Esophagus (tissue), 2 donors: ENCODE results near the gene SPOCD1. TPM values are rescaled to one million over a fixed set of nuclear protein-coding genes. Genes with fewer than 3 reads are reported as not detected.

ENCODE experiments used
- H3K27ac ChIP-seq, 2 donors: one replicate each; pipeline ENCODE4 v1.5.1; 2013; ENCODE audit warnings: low read depth in 2 of 2, mild to moderate bottlenecking in 2 of 2, inconsistent platforms in 1 of 2, low read length in 1 of 2, moderate library complexity in 1 of 2
- H3K27me3 ChIP-seq, 2 donors: one replicate each; pipeline ENCODE4 v1.6.1; 2013; ENCODE audit warnings: low read length in 2 of 2, control low read depth in 1 of 2, mild to moderate bottlenecking in 1 of 2; ENCODE audit not compliant: insufficient read depth in 2 of 2, control insufficient read depth in 1 of 2
- H3K36me3 ChIP-seq, 2 donors: one replicate each; pipeline ENCODE4 v1.6.1; 2013; ENCODE audit warnings: low read length in 1 of 2; ENCODE audit not compliant: control insufficient read depth in 2 of 2, insufficient read depth in 2 of 2
- H3K4me1 ChIP-seq, 2 donors: one replicate each; pipeline ENCODE4 v1.6.1; 2013; ENCODE audit warnings: low read length in 1 of 2; ENCODE audit not compliant: control insufficient read depth in 2 of 2, insufficient read depth in 2 of 2
- H3K4me3 ChIP-seq, 2 donors: one replicate each; pipeline ENCODE4 v1.5.1; 2013; ENCODE audit warnings: low read length in 2 of 2, mild to moderate bottlenecking in 2 of 2, low read depth in 1 of 2, moderate library complexity in 1 of 2
- H3K9me3 ChIP-seq, 2 donors: one replicate each; pipeline ENCODE4 v1.6.1; 2013; ENCODE audit warnings: mild to moderate bottlenecking in 2 of 2, low read depth in 1 of 2, low read length in 1 of 2, moderate library complexity in 1 of 2; ENCODE audit not compliant: control insufficient read depth in 2 of 2, insufficient read depth in 1 of 2
- WGBS, 2 donors: extraction: QIAGEN DNeasy Blood & Tissue Kit; methylation state at CpG; one replicate each; pipeline ENCODE4 v1.1.7; 2013; 5-methylcytosine and 5-hydroxymethylcytosine counted together
- polyA plus RNA-seq, 2 donors: library from polyadenylated mRNA; stranded (reverse); fragments of 200-250 nt; gene quantifications; one replicate each; pipeline ENCODE4 v1.2.3, GENCODE V29; 2013
- donor health status: healthy with polysubstance abuse.
- donor health status: Bipolar disorder and iron deficiency.

SPOCD1 gene
- polyA plus RNA-seq, 2 donors, result 0.08 to 0.13 TPM

DNA sequence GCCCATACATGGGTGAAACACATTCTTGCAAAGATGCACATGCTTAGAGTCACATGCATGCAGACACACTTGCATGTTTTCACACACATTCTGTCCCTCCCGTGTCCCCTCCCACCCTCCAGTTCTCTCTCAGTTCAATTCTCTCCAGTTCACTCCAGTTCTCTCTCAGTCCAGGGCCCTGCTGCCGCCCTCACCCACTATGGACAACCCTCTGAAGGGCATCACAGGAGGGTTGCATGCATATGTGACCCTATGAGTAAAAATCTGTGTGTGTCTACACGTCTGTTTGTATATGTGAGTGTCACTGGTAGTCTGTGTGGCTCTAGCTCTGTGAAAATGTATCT is 29.9 kb downstream of the SPOCD1 start:
- H3K4me1 ChIP-seq, result peaks cover 0 to 2% of the 10 kb centered on the region in 2 donors
- no peaks in the 10 kb centered on the region for H3K36me3 ChIP-seq
- WGBS, 2 donors, result 74 to 84% methylated on average over 3 of the region's 3 CpGs
- H3K9me3 ChIP-seq, result no peaks in the 10 kb centered on the region
- no peak overlapping the region for H3K27ac ChIP-seq
- H3K27me3 ChIP-seq, result no peaks in the 10 kb centered on the region
- H3K4me3 ChIP-seq, result no peak overlapping the region

DNA sequence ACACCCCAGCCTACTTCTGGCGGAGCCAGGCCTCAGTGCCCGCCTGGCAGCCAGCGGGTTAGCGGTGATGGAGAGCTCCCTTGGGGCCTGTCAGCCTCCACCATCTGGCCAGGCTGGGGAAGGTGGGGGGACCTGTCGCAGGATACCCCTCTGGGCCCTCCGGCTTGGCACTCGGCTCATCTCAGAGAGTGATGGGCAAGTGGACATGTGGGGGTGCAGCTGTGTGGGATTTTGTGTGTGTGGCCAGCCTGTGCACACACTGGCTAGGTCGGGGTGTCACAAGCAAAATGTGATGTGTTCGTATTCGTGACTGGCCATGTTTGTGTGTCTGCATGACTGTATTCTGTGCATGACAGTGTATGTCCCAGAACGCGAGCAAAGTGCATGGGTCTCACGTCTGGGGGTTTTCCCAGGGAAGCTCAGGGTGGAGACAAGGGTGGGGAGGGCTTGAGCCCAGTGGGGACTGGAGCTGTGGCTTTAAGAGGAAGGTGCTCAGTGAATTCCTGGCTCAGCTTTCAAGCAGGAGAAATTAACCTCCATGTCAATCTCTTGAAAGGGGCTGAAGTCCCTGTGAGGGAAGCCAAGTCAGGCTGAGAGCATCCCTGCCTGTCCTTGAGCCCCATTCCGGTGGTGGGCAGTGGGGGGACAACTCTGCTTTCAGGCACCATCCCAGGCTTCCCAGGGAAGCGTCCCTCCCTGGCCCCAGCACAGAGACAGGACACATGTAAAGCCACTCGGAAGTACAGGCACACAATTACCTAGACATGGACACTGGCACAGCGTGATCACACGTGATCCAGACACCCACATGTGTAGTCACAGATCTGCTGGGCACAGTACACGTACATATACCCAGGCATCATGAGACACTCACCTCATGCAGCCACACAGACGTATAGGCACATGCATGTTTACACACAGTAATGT is 30.5 kb downstream of the SPOCD1 start:
- H3K27me3 ChIP-seq, result no peaks in the 10 kb centered on the region
- no peak overlapping the region for H3K4me3 ChIP-seq
- no peaks in the 10 kb centered on the region for H3K9me3 ChIP-seq
- no peak overlapping the region for H3K27ac ChIP-seq
- H3K36me3 ChIP-seq, result no peaks in the 10 kb centered on the region
- peaks cover 0 to 2% of the 10 kb centered on the region in 2 donors for H3K4me1 ChIP-seq
- WGBS, 2 donors, result 73 to 77% methylated on average over 20 of the region's 20 CpGs

DNA sequence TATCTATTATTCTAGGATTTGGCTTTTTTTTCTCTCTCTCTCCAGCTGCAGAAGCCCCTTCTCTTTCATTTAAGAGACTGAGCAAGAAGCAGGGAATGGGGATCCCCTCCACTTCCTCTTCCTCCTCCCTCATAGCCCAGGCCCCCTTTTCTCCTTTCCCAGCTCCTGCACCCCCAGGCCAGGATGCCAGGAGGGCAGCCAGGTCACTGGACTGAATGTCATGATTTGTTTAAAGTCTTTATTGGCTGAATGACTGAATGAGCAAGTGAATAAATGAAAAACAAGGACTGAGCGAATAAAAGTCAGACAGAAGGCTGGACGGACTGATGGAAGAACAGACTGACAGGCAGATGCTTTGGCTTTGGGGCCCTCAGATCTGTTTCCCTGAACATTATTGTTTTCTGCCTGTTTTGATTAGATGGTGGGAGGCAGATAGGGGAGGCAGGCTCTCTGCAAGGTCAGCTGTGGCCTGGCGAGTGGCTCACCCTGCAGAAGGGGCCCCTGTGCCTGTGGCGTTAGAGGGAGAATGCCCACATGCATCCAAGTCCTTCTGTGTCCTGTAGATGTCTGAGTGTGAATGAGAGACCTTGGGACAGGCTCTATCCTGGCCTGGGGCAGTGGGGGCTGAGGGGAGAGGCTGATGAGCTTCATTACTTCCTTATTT is 31.3 kb downstream of the SPOCD1 start:
- peaks cover 0 to 2% of the 10 kb centered on the region in 2 donors for H3K4me1 ChIP-seq
- 86 to 89% methylated on average over 4 of the region's 4 CpGs for WGBS, 2 donors
- no peak overlapping the region for H3K27ac ChIP-seq
- H3K9me3 ChIP-seq, result no peaks in the 10 kb centered on the region
- no peaks in the 10 kb centered on the region for H3K27me3 ChIP-seq
- no peaks in the 10 kb centered on the region for H3K36me3 ChIP-seq
- no peak overlapping the region for H3K4me3 ChIP-seq

DNA sequence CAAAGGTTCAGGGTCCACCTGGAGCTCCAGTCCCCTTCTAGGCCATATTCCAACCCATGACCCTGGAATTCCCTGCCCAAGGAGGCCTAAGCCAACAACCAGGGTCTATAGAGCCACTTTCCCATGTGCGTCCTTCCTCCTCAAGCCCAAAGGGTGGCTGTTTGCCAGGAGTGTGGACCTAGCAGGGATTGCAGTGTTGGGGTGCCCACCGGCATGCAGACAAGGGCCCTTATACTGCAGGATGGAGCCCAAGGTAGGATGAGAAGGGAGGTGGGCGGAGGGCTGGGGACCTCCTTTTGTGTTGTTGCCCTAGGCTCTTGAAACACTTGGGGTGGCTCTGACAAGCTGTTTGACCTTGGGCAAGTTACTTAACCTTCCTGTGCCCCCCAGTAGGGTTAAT is 32.0 kb downstream of the SPOCD1 start:
- H3K4me1 ChIP-seq, result no peaks in the 10 kb centered on the region
- WGBS, 2 donors, result 95 to 96% methylated on average over 3 of the region's 3 CpGs
- H3K4me3 ChIP-seq, result no peak overlapping the region
- no peaks in the 10 kb centered on the region for H3K9me3 ChIP-seq
- H3K27me3 ChIP-seq, result no peaks in the 10 kb centered on the region
- H3K36me3 ChIP-seq, result no peaks in the 10 kb centered on the region
- H3K27ac ChIP-seq, result no peak overlapping the region

DNA sequence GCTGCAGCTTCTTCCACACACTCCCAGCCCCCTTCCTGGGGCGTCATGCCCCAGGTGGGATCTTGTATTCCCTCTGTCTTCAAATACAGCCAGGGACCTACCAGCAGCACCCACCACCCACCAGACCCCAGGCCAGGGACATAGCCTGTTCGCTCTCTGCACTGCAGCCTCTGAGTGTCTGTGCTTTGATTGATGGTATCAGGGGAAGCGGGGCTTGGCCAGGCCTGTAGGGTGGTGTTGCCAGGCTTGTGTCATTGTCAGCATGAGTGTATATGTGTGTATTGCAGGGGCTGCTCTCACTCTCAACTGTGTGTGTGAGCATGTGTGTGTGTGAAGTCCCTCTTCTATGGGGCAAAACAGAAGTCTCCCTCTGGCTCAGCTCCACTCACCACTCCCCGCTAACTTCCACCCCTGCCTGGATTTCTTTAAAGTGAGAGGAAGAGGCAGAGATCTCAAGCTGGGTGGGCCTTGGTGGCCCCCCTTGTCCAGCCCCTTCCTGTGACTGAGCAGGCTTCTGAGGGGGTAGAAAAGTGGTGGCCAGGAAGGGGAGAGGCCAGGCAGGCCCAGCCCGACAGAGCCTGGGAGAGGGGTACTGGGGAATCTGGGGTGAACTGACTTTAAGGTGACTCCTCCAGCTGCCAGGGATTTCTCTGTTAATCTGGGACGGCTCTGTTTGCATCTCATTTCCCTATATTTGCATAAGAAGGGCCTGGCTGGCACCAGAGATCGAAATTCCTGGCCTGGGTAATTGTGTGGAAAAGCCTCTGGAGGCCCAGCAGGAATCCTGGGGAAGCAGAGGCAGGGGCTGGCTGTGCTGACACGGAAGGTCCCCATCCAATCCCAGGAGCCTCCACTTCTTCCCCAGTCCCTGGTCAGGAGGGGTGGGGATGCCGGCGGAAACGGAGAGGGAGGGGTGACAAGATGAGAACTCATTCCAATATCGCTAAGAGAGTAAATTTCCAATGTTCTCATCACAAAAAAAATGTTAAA is 33.1 kb downstream of the SPOCD1 start:
- 64 to 65% methylated on average over 12 of the region's 12 CpGs for WGBS, 2 donors
- no peak overlapping the region for H3K4me3 ChIP-seq
- H3K36me3 ChIP-seq, result no peaks in the 10 kb centered on the region
- H3K9me3 ChIP-seq, result no peaks in the 10 kb centered on the region
- H3K4me1 ChIP-seq, result no peaks in the 10 kb centered on the region
- H3K27me3 ChIP-seq, result no peaks in the 10 kb centered on the region
- no peak overlapping the region for H3K27ac ChIP-seq

DNA sequence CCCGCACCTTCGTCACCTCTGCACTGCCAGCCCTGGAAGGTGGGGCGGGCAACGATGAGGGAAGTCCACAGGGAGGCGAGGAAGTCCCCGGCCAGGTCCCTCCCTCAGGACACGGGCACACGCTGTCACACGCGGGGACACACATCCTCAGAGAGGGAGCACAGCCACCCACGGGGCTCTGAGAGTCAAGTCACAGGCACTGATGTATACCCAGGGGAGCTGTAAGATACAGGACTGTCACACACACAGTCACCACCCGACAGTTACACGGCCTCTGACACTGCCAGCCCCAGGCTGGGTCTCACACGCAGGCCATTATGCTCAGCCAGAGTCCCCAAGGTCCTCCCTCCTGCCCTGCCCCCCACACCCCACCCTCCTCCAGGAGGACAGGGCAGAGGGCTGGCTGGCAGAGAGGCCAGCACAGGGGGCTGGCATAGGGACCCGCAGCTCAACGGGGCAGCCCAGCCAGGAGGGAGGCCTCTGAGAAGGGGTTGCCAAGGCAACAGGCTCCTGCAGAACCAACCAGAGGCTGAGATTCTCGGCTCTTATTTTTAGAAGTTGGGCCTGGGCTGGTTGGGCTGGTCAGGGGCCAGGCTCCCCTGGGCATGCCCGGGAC is 34.0 kb downstream of the SPOCD1 start:
- H3K27ac ChIP-seq, result no peak overlapping the region
- no peaks in the 10 kb centered on the region for H3K4me1 ChIP-seq
- no peaks in the 10 kb centered on the region for H3K36me3 ChIP-seq
- H3K27me3 ChIP-seq, result no peaks in the 10 kb centered on the region
- 55 to 59% methylated on average over 18 of the region's 18 CpGs for WGBS, 2 donors
- no peak overlapping the region for H3K4me3 ChIP-seq
- no peaks in the 10 kb centered on the region for H3K9me3 ChIP-seq

DNA sequence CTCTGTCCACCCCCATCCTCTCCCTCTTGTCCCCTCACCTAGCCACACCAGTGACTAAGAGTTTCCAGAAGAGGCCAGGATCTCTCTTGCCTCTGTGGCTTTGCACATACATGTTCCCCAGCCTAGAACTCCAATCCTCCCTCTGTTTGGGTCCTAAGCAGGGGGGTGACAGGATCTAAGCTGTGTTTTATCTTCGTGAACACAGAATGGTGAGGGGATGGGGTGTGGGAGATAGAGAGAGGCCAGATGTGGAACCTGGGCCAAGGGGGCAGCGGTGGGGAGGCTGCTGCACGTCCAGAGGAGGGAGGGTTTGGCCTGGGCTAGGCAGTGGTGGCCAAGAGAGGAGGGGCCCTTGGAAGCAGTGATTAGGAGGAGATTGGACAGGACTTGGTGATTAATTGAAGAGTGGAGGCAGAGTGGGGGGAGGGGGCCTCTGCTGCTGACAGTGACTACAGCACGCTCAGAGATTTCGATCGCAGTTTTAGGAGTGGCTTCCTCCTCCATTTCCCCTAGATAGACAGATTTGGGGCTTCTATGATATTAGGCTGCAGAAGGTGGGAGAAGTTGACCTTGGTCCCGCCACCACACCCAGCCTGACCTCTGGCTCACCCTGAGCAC is 34.6 kb downstream of the SPOCD1 start:
- H3K36me3 ChIP-seq, result no peaks in the 10 kb centered on the region
- WGBS, 2 donors, result 62 to 63% methylated on average over 7 of the region's 7 CpGs
- no peak overlapping the region for H3K27ac ChIP-seq
- no peaks in the 10 kb centered on the region for H3K27me3 ChIP-seq
- no peaks in the 10 kb centered on the region for H3K9me3 ChIP-seq
- no peaks in the 10 kb centered on the region for H3K4me1 ChIP-seq
- H3K4me3 ChIP-seq, result no peak overlapping the region

DNA sequence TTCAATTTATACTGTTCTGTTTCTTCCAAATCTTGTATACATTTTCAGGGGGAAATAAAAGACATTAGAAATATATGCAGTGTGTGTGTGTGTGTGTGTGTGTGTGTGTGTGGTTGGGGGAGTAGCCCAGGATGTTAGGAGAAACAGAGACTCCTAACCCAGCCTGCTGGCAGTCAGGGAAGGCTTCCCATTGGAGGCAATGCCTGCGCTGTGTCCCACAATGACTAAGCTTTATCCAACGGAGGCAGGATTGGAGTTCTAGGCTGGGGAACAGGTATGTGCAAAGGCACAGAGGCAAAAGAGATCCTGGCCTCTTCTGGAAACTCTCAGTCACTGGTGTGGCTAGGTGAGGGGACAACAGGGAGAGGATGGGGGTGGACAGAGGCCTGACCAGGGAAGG is 35.2 kb downstream of the SPOCD1 start:
- Histone ChIP-seq H3K36me3 (no peaks in the 10 kb centered on the region), H3K9me3 (no peaks in the 10 kb centered on the region), H3K27me3 (no peaks in the 10 kb centered on the region), H3K4me1 (no peaks in the 10 kb centered on the region), H3K27ac (no peak overlapping the region), H3K4me3 (no peak overlapping the region)
- 75 to 77% methylated on average over 2 of the region's 2 CpGs for WGBS, 2 donors

DNA sequence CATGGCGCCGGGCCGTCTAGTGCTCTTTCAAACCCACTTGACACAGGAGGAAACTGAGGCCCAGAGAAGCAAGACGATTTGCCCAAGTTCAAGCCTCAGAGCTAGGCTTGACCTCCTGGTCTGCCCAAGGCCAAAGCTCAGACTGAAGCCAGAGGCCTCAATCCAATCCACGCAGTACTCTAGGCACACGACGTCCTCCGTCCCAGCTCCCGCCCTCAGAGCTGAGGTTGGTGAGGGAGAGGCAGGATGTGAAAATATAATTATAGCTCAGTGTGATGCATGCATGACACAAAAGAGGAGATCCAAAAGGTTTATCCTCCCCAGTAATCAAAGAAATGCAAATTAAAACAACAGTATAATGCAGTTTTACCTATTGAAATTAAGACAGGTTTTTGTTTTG is 36.1 kb downstream of the SPOCD1 start:
- Histone ChIP-seq H3K27me3 (no peaks in the 10 kb centered on the region), H3K27ac (no peak overlapping the region), H3K36me3 (no peaks in the 10 kb centered on the region), H3K9me3 (no peaks in the 10 kb centered on the region), H3K4me3 (no peak overlapping the region), H3K4me1 (no peaks in the 10 kb centered on the region)
- 89 to 90% methylated on average over 9 of the region's 9 CpGs for WGBS, 2 donors
